DND-41 (cell line): ENCODE results near the gene TNIP2.

Experiments used
- ATAC-seq: fragments of 200-7000 bp; cut with Tn5 transposase; 3 replicates; pipeline ENCODE4 v1.9.1; 2021; ENCODE audit warnings: low read depth; ENCODE audit not compliant: insufficient read depth
- DNase-seq: peaks from one replicate; pipeline ENCODE4 v3.0.0-alpha.2; 2020
- H2AFZ ChIP-seq: 2 replicates; pipeline ENCODE4 v1.6.0; 2012; ENCODE audit warnings: low read depth, low read length
- H3K27ac ChIP-seq: 2 replicates; pipeline ENCODE4 v1.5.1; 2012; ENCODE audit warnings: low read length, inconsistent platforms
- H3K27me3 ChIP-seq: fragments of 200-600 bp; sonication (generic); 2 replicates; pipeline ENCODE4 v1.6.0; 2012; ENCODE audit warnings: low read length, mild to moderate bottlenecking, inconsistent platforms; ENCODE audit not compliant: insufficient read depth, poor library complexity
- H3K36me3 ChIP-seq: 2 replicates; pipeline ENCODE4 v1.5.1; 2012; ENCODE audit warnings: low read length, inconsistent platforms; ENCODE audit not compliant: insufficient read depth
- H3K4me1 ChIP-seq: 2 replicates; pipeline ENCODE4 v1.5.1; 2012; ENCODE audit warnings: mild to moderate bottlenecking, low read length; ENCODE audit not compliant: insufficient read depth
- H3K4me2 ChIP-seq: 2 replicates; pipeline ENCODE4 v1.6.0; 2012; ENCODE audit warnings: mild to moderate bottlenecking, moderate library complexity, low read length, inconsistent platforms; ENCODE audit not compliant: insufficient read depth
- H3K4me3 ChIP-seq, 2 experiments: fragments of 200-600 bp in 1 of 2; shearing (Covaris generic) in 1 of 2; 2 replicates each; pipeline ENCODE4 v1.5.1; 2012 to 2016; ENCODE audit warnings: inconsistent platforms in 2 of 2, low read length in 2 of 2, mild to moderate bottlenecking in 2 of 2, low read depth in 1 of 2, moderate library complexity in 1 of 2
- H3K79me2 ChIP-seq: 2 replicates; pipeline ENCODE4 v1.6.0; 2012; ENCODE audit warnings: low read length, inconsistent platforms; ENCODE audit not compliant: insufficient read depth
- H3K9ac ChIP-seq: 2 replicates; pipeline ENCODE4 v1.6.0; 2012; ENCODE audit warnings: low read depth, mild to moderate bottlenecking, inconsistent platforms, low read length, moderate library complexity
- H3K9me3 ChIP-seq: 2 replicates; pipeline ENCODE4 v1.5.1; 2012; ENCODE audit warnings: low read length, moderate library complexity, mild to moderate bottlenecking, inconsistent platforms; ENCODE audit not compliant: insufficient read depth, severe bottlenecking
- H4K20me1 ChIP-seq: 2 replicates; pipeline ENCODE4 v1.6.0; 2012; ENCODE audit warnings: low read length; ENCODE audit not compliant: insufficient read depth
- EZH2 ChIP-seq: IDR thresholded peaks from 3 replicates; pipeline ENCODE4 v1.6.1; 2012; ENCODE audit warnings: borderline replicate concordance, low read depth, mild to moderate bottlenecking, moderate library complexity, low read length, inconsistent platforms; ENCODE audit not compliant: severe bottlenecking
- TF ChIP-seq, protein P1 (sequence below): IDR thresholded peaks from 2 replicates; pipeline ENCODE4 v1.5.1; 2012; ENCODE audit warnings: borderline replicate concordance, low read length, moderate library complexity, mild to moderate bottlenecking; ENCODE audit not compliant: poor library complexity, severe bottlenecking; ENCODE audit errors: extremely low read depth

Gene TNIP2

GRCh38 chr4:2691952-2692435, 64.1 kb downstream of the TNIP2 start:
- H3K27ac ChIP-seq: no peak overlapping the region
- peaks cover 98% of the 10 kb centered on the region for H3K36me3 ChIP-seq
- no peaks in the 10 kb centered on the region for H3K4me1 ChIP-seq
- H3K9ac ChIP-seq: no peak overlapping the region
- H2AFZ ChIP-seq: no peak overlapping the region
- no peak overlapping the region for H3K4me3 ChIP-seq
- no peaks in the 10 kb centered on the region for H3K79me2 ChIP-seq
- no peaks in the 10 kb centered on the region for H3K9me3 ChIP-seq
- ATAC-seq: no peak
- TF ChIP-seq EZH2: no peak
- TF ChIP-seq, protein P1, sequence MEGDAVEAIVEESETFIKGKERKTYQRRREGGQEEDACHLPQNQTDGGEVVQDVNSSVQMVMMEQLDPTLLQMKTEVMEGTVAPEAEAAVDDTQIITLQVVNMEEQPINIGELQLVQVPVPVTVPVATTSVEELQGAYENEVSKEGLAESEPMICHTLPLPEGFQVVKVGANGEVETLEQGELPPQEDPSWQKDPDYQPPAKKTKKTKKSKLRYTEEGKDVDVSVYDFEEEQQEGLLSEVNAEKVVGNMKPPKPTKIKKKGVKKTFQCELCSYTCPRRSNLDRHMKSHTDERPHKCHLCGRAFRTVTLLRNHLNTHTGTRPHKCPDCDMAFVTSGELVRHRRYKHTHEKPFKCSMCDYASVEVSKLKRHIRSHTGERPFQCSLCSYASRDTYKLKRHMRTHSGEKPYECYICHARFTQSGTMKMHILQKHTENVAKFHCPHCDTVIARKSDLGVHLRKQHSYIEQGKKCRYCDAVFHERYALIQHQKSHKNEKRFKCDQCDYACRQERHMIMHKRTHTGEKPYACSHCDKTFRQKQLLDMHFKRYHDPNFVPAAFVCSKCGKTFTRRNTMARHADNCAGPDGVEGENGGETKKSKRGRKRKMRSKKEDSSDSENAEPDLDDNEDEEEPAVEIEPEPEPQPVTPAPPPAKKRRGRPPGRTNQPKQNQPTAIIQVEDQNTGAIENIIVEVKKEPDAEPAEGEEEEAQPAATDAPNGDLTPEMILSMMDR: no peak
- no peaks in the 10 kb centered on the region for H3K27me3 ChIP-seq
- H3K4me2 ChIP-seq: no peak overlapping the region
- DNase-seq: no peak
- peaks cover 13% of the 10 kb centered on the region for H4K20me1 ChIP-seq
